ENCODE measurements around the gene SLIT1.
A peak's percentile ranks its signal among the peaks of the same experiment; 100 is the strongest.

- TF ChIP-seq EZH2 (IDR thresholded peaks at IDR 0.05; ENCODE audit: low read length): no peak
- TF ChIP-seq, protein P1, sequence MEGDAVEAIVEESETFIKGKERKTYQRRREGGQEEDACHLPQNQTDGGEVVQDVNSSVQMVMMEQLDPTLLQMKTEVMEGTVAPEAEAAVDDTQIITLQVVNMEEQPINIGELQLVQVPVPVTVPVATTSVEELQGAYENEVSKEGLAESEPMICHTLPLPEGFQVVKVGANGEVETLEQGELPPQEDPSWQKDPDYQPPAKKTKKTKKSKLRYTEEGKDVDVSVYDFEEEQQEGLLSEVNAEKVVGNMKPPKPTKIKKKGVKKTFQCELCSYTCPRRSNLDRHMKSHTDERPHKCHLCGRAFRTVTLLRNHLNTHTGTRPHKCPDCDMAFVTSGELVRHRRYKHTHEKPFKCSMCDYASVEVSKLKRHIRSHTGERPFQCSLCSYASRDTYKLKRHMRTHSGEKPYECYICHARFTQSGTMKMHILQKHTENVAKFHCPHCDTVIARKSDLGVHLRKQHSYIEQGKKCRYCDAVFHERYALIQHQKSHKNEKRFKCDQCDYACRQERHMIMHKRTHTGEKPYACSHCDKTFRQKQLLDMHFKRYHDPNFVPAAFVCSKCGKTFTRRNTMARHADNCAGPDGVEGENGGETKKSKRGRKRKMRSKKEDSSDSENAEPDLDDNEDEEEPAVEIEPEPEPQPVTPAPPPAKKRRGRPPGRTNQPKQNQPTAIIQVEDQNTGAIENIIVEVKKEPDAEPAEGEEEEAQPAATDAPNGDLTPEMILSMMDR (optimal IDR thresholded peaks at IDR 0.05 in 1 of 3, IDR thresholded peaks at IDR 0.05 in 1 of 3, conservative IDR thresholded peaks at IDR 0.05 in 1 of 3; ENCODE audit: extremely low read depth in 1 of 3, insufficient read depth in 2 of 3, low read length in 3 of 3): peak; percentile 78 to 83 (median 78)
These were observed 160.0 kb downstream of the SLIT1 start for GRCh38 chr10:97025613-97026242.

Measured in keratinocyte (primary cell).